Astrocyte (in vitro differentiated cells and primary cell): ENCODE data around the gene SMIM41.

Experiments
- CTCF ChIP-seq: IDR thresholded peaks from 2 replicates; pipeline ENCODE4 v1.5.1; 2011; ENCODE audit warnings: low read depth, mild to moderate bottlenecking, inconsistent platforms, low read length, moderate library complexity; ENCODE audit not compliant: insufficient read depth
- EZH2 ChIP-seq: IDR thresholded peaks from 2 replicates; pipeline ENCODE4 v1.6.1; 2012; ENCODE audit warnings: mild to moderate bottlenecking, low read length, inconsistent platforms; ENCODE audit not compliant: insufficient read depth

GRCh38 chr12:52042706-52043385 is 36.7 kb upstream of the SMIM41 start:
- TF ChIP-seq CTCF: no peak
- no peak for TF ChIP-seq EZH2
